Endothelial cell of umbilical vein (primary cell): ENCODE results near the gene JCHAIN. TPM values are rescaled to one million over a fixed set of nuclear protein-coding genes. Genes with fewer than 3 reads are reported as not detected.

Experiments
- BruUV-seq: library from RNA; stranded (reverse); fragments of 400-500 nt; replicated peaks from 2 replicates; lab custom pipeline; 2021; lab: Mats Ljungman, UMichigan
- CTCF ChIA-PET: fragments of 300-600, 350-600 bp; sonication (Branson Sonifier 250); formaldehyde crosslinking; loops from one replicate; lab custom pipeline; 2021; ENCODE audit warnings: antibody characterized with exemption, inconsistent platforms; lab: Charles Lee
- POLR2A ChIA-PET: fragments of 300-600, 350-600 bp; sonication (Branson Sonifier 250); formaldehyde crosslinking; loops from one replicate; lab custom pipeline; 2021; ENCODE audit warnings: antibody characterized with exemption, inconsistent platforms; lab: Charles Lee
- DNase-seq: peaks from one replicate; pipeline ENCODE4 v3.0.0-alpha.2; 2011; ENCODE audit warnings: low read depth, low spot score
- FAIRE-seq: peaks from 2 replicates; lab custom pipeline; 2011; peaks lifted over from hg19 to GRCh38; lab: Jason Lieb, UNC
- H2AFZ ChIP-seq: 2 replicates; pipeline ENCODE4 v1.6.0; 2012; ENCODE audit warnings: low read depth, low read length, control low read depth, inconsistent platforms
- H3K27ac ChIP-seq: 2 replicates; pipeline ENCODE4 v1.5.1; 2011; ENCODE audit warnings: low read depth, mild to moderate bottlenecking, control low read depth, low read length, moderate library complexity; ENCODE audit not compliant: insufficient read depth
- H3K27me3 ChIP-seq, 2 experiments: 2 replicates each; pipeline versions ENCODE4 v1.6.0 to v1.6.1; 2011; ENCODE audit warnings: low read length in 2 of 2, mixed read lengths in 1 of 2; ENCODE audit not compliant: control insufficient read depth in 2 of 2, insufficient read depth in 2 of 2
- H3K36me3 ChIP-seq, 2 experiments: 2 replicates in 1 of 2; 3 replicates in 1 of 2; pipeline ENCODE4 v1.5.1; 2011; ENCODE audit warnings: low read length in 2 of 2, mild to moderate bottlenecking in 1 of 2, moderate library complexity in 1 of 2; ENCODE audit not compliant: control insufficient read depth in 2 of 2, insufficient read depth in 2 of 2; ENCODE audit errors: extremely low read depth in 1 of 2
- H3K4me1 ChIP-seq: 3 replicates; pipeline ENCODE4 v1.5.1; 2011; ENCODE audit warnings: mild to moderate bottlenecking, low read length; ENCODE audit not compliant: control insufficient read depth, insufficient read depth; ENCODE audit errors: extremely low read depth
- H3K4me2 ChIP-seq: 2 replicates; pipeline ENCODE4 v1.6.1; 2011; ENCODE audit warnings: low read length, control low read depth, mixed read lengths; ENCODE audit not compliant: insufficient read depth
- H3K4me3 ChIP-seq, 3 experiments: fragments of 200-600 bp in 1 of 3; sonication (generic), shearing (Covaris generic) in 1 of 3; replicated peaks in 1 of 3; 2 replicates each; pipeline ENCODE4 v1.5.1; 2011 to 2016; ENCODE audit warnings: control low read depth in 3 of 3, low read length in 3 of 3, mild to moderate bottlenecking in 2 of 3, inconsistent platforms in 1 of 3, low read depth in 1 of 3, moderate library complexity in 1 of 3; ENCODE audit not compliant: insufficient read depth in 1 of 3
- H3K79me2 ChIP-seq: 2 replicates; pipeline ENCODE4 v1.6.0; 2012; ENCODE audit warnings: low read length, inconsistent platforms; ENCODE audit not compliant: control insufficient read depth, insufficient read depth
- H3K9ac ChIP-seq: replicated peaks from 2 replicates; pipeline ENCODE3; 2011; ENCODE audit warnings: low read length, control low read depth; ENCODE audit not compliant: insufficient read depth; ENCODE audit errors: extremely low read depth
- H3K9me1 ChIP-seq: replicated peaks from 3 replicates; pipeline ENCODE4 v1.6.0; 2011; ENCODE audit warnings: mild to moderate bottlenecking, low read length; ENCODE audit not compliant: control insufficient read depth, insufficient read depth; ENCODE audit errors: extremely low read depth
- H3K9me3 ChIP-seq: replicated peaks from 2 replicates; pipeline ENCODE4 v1.5.1; 2012; ENCODE audit warnings: low read length, inconsistent platforms; ENCODE audit not compliant: control insufficient read depth, insufficient read depth
- H4K20me1 ChIP-seq: replicated peaks from 2 replicates; pipeline ENCODE3; 2011; ENCODE audit warnings: mild to moderate bottlenecking, low read length; ENCODE audit not compliant: control insufficient read depth, insufficient read depth; ENCODE audit errors: extremely low read depth
- EZH2 ChIP-seq: IDR thresholded peaks from 2 replicates; pipeline ENCODE4 v1.6.1; 2012; ENCODE audit warnings: borderline replicate concordance, low read depth, mild to moderate bottlenecking, moderate library complexity, low read length, inconsistent platforms; ENCODE audit not compliant: severe bottlenecking
- FOS ChIP-seq: IDR thresholded peaks from 2 replicates; pipeline ENCODE4 v1.6.1; 2011; ENCODE audit warnings: mild to moderate bottlenecking, low read length, moderate library complexity, borderline replicate concordance; ENCODE audit not compliant: insufficient read depth
- GATA2 ChIP-seq: IDR thresholded peaks from 2 replicates; pipeline ENCODE4 v1.7.0; 2011; ENCODE audit warnings: low read depth, mild to moderate bottlenecking, moderate library complexity, mixed read lengths, low read length; ENCODE audit not compliant: insufficient read length, insufficient read depth
- JUN ChIP-seq: IDR thresholded peaks from 2 replicates; pipeline ENCODE4 v1.6.1; 2011; ENCODE audit warnings: borderline replicate concordance, low read depth; ENCODE audit not compliant: insufficient read length, insufficient read depth
- MYC ChIP-seq: IDR thresholded peaks from one replicate; pipeline ENCODE4 v1.6.1; 2011; ENCODE audit warnings: mild to moderate bottlenecking, low read depth, low read length
- POLR2A ChIP-seq: IDR thresholded peaks from 2 replicates; pipeline ENCODE4 v1.6.1; 2012; ENCODE audit warnings: low read depth, mild to moderate bottlenecking, control low read depth, low read length
- POLR2AphosphoS5 ChIP-seq: IDR thresholded peaks from 2 replicates; pipeline ENCODE4 v1.6.1; 2012; ENCODE audit warnings: low read depth, mild to moderate bottlenecking, control low read depth, low read length, moderate library complexity; ENCODE audit not compliant: insufficient read depth
- dilution Hi-C: fragments of 300-500 bp; cut with MboI; formaldehyde crosslinking; loops from one replicate; pipeline ENCODE4 v1.15.0; 2019; ENCODE audit warnings: low sequenced_read_pairs; ENCODE audit not compliant: extremely low pct_ligation_motif_present
- intact Hi-C: fragments of 100-400 bp; cut with micrococcal nuclease; formaldehyde crosslinking; loops from one replicate; pipeline ENCODE4 v1.10.0; 2022
- polyA plus RNA-seq, 4 experiments: library from polyadenylated mRNA; depleted of rRNA in 3 of 4; stranded (reverse) in 3 of 4; unstranded in 1 of 4; fragments of >200 nt; gene quantifications; 2 replicates each; pipeline versions ENCODE4 v1.2.1 to v1.2.3, GENCODE V29; 2011 to 2012; ENCODE audit warnings: missing spikeins in 1 of 4
- total RNA-seq: library from RNA; stranded (reverse); gene quantifications from 2 replicates; pipeline ENCODE4 v1.2.3, GENCODE V29; 2021
- TF ChIP-seq, protein P1 (sequence below), 2 donors: IDR thresholded peaks; 1 replicate in 1 of 2; 2 replicates in 1 of 2; pipeline ENCODE4 v1.5.1; 2011; ENCODE audit warnings: low read length in 2 of 2, mild to moderate bottlenecking in 2 of 2, moderate library complexity in 2 of 2, control low read depth in 1 of 2, inconsistent platforms in 1 of 2, low read depth in 1 of 2; ENCODE audit not compliant: insufficient read depth in 1 of 2; ENCODE audit errors: extremely low read depth in 1 of 2
- TF ChIP-seq, protein P2 (sequence below): IDR thresholded peaks from 2 replicates; pipeline ENCODE4 v1.6.1; 2011; ENCODE audit not compliant: insufficient read depth, insufficient read length

Gene JCHAIN
- total and polyA plus RNA-seq, 2 donors (not counting 3 experiments of a cell fraction or from before 2014, with no cell fraction given): not detected

DNA sequence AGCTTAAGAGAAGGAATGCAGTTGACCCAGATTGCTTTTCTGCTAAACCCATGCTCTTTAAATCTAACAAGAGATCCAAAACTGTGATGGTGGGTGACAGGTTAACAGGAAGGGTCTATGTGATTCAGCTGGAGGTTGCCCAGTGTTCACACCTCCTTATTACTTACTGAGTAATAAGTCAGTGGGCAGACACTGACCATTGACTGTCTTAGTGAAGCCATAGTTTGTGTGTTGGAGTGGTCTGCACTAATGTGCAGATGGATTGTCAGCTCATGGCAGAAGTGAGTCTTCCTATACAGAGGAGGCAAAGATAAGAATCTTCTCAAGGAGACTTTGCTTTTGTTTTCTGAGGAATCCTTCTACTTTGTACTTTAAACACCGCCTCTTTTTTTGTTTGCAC, 40.2 kb upstream of the JCHAIN start:
- H4K20me1 ChIP-seq: no peaks in the 10 kb centered on the region
- H3K79me2 ChIP-seq: peaks cover 39% of the 10 kb centered on the region
- intact Hi-C loops (loop anchor here (1.0 to 5.0 kb wide), 2 partner anchors 71 to 105 kb away; no protein-coding TSS in a partner anchor), dilution Hi-C loops (no loop called here)
- peak; percentile 36 for DNase-seq
- peak overlapping the region; percentile 86 for H3K9ac ChIP-seq
- H3K4me3 ChIP-seq: peak overlapping the region in 1 of 3 experiments; percentile 89
- no peaks in the 10 kb centered on the region for H3K9me3 ChIP-seq
- ChIA-PET POLR2A (interaction anchor here (0.9 kb wide), 1 partner anchor 28 kb away, joined by 3 read pairs; no protein-coding TSS in a partner anchor), CTCF (interaction anchor here (0.7 to 4.2 kb wide), 7 partner anchors 9 to 303 kb away, joined by 3 to 25 read pairs (median 4); partner anchors contain the start of gene RUFY3)
- TF ChIP-seq, protein P1, sequence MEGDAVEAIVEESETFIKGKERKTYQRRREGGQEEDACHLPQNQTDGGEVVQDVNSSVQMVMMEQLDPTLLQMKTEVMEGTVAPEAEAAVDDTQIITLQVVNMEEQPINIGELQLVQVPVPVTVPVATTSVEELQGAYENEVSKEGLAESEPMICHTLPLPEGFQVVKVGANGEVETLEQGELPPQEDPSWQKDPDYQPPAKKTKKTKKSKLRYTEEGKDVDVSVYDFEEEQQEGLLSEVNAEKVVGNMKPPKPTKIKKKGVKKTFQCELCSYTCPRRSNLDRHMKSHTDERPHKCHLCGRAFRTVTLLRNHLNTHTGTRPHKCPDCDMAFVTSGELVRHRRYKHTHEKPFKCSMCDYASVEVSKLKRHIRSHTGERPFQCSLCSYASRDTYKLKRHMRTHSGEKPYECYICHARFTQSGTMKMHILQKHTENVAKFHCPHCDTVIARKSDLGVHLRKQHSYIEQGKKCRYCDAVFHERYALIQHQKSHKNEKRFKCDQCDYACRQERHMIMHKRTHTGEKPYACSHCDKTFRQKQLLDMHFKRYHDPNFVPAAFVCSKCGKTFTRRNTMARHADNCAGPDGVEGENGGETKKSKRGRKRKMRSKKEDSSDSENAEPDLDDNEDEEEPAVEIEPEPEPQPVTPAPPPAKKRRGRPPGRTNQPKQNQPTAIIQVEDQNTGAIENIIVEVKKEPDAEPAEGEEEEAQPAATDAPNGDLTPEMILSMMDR (IDR thresholded peaks at IDR 0.05; ENCODE audit: extremely low read depth in 1 of 2, insufficient read depth in 1 of 2, low read depth in 1 of 2, low read length in 2 of 2): no peak
- peak; percentile 38 for TF ChIP-seq GATA2
- peak overlapping the region; percentile 95 for H3K4me2 ChIP-seq
- BruUV-seq: no TSS peak
- H2AFZ ChIP-seq: peak overlapping the region; percentile 12
- FAIRE-seq: no peak
- H3K27ac ChIP-seq: no peak overlapping the region
- H3K9me1 ChIP-seq: peaks cover 3% of the 10 kb centered on the region
- no peaks in the 10 kb centered on the region for H3K36me3 ChIP-seq
- H3K27me3 ChIP-seq: no peaks in the 10 kb centered on the region
- H3K4me1 ChIP-seq: peaks cover 23% of the 10 kb centered on the region

DNA sequence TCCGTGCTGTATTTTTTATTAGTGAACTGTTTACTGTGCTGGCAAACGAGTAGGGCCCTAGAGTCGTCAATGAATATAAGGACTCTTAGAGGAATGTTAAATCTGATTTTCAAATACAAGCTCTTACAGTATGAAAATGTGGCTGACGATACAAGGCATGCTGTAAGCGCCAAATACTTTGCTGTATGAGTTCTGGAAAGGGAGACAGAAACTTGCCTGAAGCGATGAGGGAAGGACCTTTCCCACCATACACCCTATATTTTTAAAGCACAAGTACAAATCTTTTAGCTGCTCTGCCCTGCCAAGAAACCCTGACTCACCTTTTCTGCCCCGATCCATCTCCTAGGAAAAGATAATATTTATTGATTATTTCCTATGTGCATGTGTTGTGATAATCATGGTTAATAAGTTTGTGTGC, 39.7 kb upstream of the JCHAIN start:
- H3K36me3 ChIP-seq: no peaks in the 10 kb centered on the region
- POLR2A ChIA-PET: interaction anchor here (0.9 to 1.3 kb wide), 2 partner anchors 29 to 196 kb away, joined by 3 read pairs; partner anchors contain the start of gene MOB1B
- BruUV-seq: no TSS peak
- CTCF ChIA-PET: interaction anchor here (0.7 to 4.2 kb wide), 7 partner anchors 9 to 304 kb away, joined by 3 to 25 read pairs (median 4); partner anchors contain the start of gene RUFY3
- H3K9me3 ChIP-seq: no peaks in the 10 kb centered on the region
- H3K9me1 ChIP-seq: peaks cover 3% of the 10 kb centered on the region
- no peaks in the 10 kb centered on the region for H4K20me1 ChIP-seq
- no peaks in the 10 kb centered on the region for H3K27me3 ChIP-seq
- no peak for DNase-seq
- H2AFZ ChIP-seq: peak overlapping the region; percentile 100
- FAIRE-seq: no peak
- intact Hi-C loops (loop anchor here (1.0 to 5.0 kb wide), 2 partner anchors 71 to 105 kb away; no protein-coding TSS in a partner anchor), dilution Hi-C loops (no loop called here)
- H3K27ac ChIP-seq: peak overlapping the region; percentile 85
- H3K9ac ChIP-seq: peak overlapping the region; percentile 86
- peak overlapping the region; percentile 73 to 93 (median 89) for H3K4me3 ChIP-seq
- TF ChIP-seq JUN (no peak), POLR2AphosphoS5 (no peak), FOS (no peak), EZH2 (no peak), MYC (no peak), GATA2 (no peak), POLR2A (no peak)
- TF ChIP-seq, protein P2, sequence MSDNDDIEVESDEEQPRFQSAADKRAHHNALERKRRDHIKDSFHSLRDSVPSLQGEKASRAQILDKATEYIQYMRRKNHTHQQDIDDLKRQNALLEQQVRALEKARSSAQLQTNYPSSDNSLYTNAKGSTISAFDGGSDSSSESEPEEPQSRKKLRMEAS: no peak
- H3K4me2 ChIP-seq: peak overlapping the region; percentile 95
- peaks cover 20% of the 10 kb centered on the region for H3K4me1 ChIP-seq
- peaks cover 39% of the 10 kb centered on the region for H3K79me2 ChIP-seq
